Breast epithelium (tissue), 3 donors: Measurements from ENCODE around the gene RNF126.

Experiments used
- POLR2AphosphoS5 ChIP-seq, 3 donors: sonication (generic); formaldehyde crosslinking; IDR thresholded peaks; one replicate each; pipeline ENCODE4 v1.6.1; 2017; ENCODE audit warnings: antibody characterized with exemption in 3 of 3
- TF ChIP-seq, protein P1 (sequence below), 3 donors: fragments of 450-650 bp; IDR thresholded peaks; one replicate each; pipeline ENCODE4 v1.5.1; 2016 to 2017; ENCODE audit warnings: antibody characterized with exemption in 3 of 3, mild to moderate bottlenecking in 3 of 3, moderate library complexity in 3 of 3

DNA sequence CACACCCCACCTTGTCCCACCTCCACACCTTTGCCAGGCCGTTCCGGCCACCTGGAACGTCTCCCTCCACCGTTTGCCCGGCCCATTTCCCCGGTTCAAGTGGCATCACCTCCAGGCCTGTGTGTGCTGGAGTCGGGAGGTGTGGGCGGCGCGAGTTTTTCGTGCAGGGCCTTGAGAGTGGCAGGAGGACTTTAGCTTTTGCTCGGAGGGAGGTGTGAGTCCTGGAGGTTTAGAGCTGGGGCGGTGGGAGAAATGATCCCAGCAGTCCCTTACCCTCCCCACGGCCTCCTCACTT lies 41.4 kb upstream of the RNF126 start:
- TF ChIP-seq, protein P1, sequence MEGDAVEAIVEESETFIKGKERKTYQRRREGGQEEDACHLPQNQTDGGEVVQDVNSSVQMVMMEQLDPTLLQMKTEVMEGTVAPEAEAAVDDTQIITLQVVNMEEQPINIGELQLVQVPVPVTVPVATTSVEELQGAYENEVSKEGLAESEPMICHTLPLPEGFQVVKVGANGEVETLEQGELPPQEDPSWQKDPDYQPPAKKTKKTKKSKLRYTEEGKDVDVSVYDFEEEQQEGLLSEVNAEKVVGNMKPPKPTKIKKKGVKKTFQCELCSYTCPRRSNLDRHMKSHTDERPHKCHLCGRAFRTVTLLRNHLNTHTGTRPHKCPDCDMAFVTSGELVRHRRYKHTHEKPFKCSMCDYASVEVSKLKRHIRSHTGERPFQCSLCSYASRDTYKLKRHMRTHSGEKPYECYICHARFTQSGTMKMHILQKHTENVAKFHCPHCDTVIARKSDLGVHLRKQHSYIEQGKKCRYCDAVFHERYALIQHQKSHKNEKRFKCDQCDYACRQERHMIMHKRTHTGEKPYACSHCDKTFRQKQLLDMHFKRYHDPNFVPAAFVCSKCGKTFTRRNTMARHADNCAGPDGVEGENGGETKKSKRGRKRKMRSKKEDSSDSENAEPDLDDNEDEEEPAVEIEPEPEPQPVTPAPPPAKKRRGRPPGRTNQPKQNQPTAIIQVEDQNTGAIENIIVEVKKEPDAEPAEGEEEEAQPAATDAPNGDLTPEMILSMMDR (IDR thresholded peaks at IDR 0.05), result no peak
- TF ChIP-seq POLR2AphosphoS5 (IDR thresholded peaks at IDR 0.05), result no peak
